ENCODE results near the gene URGCP. TPM values are rescaled to one million over a fixed set of nuclear protein-coding genes. Genes with fewer than 3 reads are reported as not detected.

URGCP gene
- polyA plus RNA-seq, 1 of the 3 experiments (the other 2 are of a cell fraction) = 22.9 TPM

- TF ChIP-seq TAF1 (IDR thresholded peaks at IDR 0.05; ENCODE audit: borderline replicate concordance, low read depth, low read length) (no peak), YY1 (IDR thresholded peaks at IDR 0.05; ENCODE audit: low read depth) (no peak), PBX3 (IDR thresholded peaks at IDR 0.05) (no peak), ZBTB33 (IDR thresholded peaks at IDR 0.05; ENCODE audit: borderline replicate concordance, low read depth) (no peak), GABPA (IDR thresholded peaks at IDR 0.05; ENCODE audit: low read depth) (no peak), MXI1 (IDR thresholded peaks at IDR 0.05; ENCODE audit: low read depth, low read length) (no peak)
Observed at GRCh38 chr7:43850348-43851116, 55.9 kb downstream of the URGCP start (continued).

- H3K79me2 ChIP-seq (ENCODE audit: insufficient read depth) = no peaks in the 10 kb centered on the region
- DNase-seq = no peak
- H3K9me2 ChIP-seq = no peaks in the 10 kb centered on the region
- POLR2A ChIA-PET = interaction anchor here (0.6 to 1.3 kb wide), 3 partner anchors 16 to 90 kb away, joined by 3 to 5 read pairs (median 4); partner anchors contain the start of gene MRPS24
- CTCF ChIA-PET = interaction anchor here (0.6 to 5.9 kb wide), 7 partner anchors 9 to 922 kb away, joined by 3 to 83 read pairs (median 4); partner anchors contain the start of gene STK17A
- no peaks in the 10 kb centered on the region for H4K20me1 ChIP-seq (ENCODE audit: insufficient read depth)
- H3K4me3 ChIP-seq (ENCODE audit: low read depth in 2 of 2, low read length in 1 of 2) = no peak overlapping the region
- no peaks in the 10 kb centered on the region for H3K9me3 ChIP-seq
- H3K9ac ChIP-seq = no peak overlapping the region
- 0 out of 2 replicates have a peak, but pooled peaks cover 5% of the 10 kb centered on the region for H3K27me3 ChIP-seq (ENCODE audit: insufficient read depth)
- H3K36me3 ChIP-seq (replicated peaks in 1 of 2; ENCODE audit: control insufficient read depth in 1 of 2, insufficient read depth in 2 of 2, low read length in 1 of 2) = no peaks in the 10 kb centered on the region
- peaks cover 0 to 6% of the 10 kb centered on the region in 2 experiments; a peak in 1 of 4 replicates for H3K4me1 ChIP-seq (ENCODE audit: control insufficient read depth in 1 of 2, insufficient read depth in 2 of 2, low read depth in 1 of 2, low read length in 1 of 2)
- H3F3A ChIP-seq (replicated peaks; ENCODE audit: insufficient read depth) = no peaks in the 10 kb centered on the region
- 49% methylated on average over 2 of the region's 2 CpGs for WGBS (ENCODE audit: low lambda C conversion rate)
- H3K4me2 ChIP-seq = no peak overlapping the region
- no peak overlapping the region for H3K27ac ChIP-seq (ENCODE audit: low read depth in 2 of 2, low read length in 1 of 2)
- no peak overlapping the region for H2AFZ ChIP-seq (ENCODE audit: low read depth)
- TF ChIP-seq RFX5 (IDR thresholded peaks at IDR 0.05; ENCODE audit: low read length) = no peak
- no peak for TF ChIP-seq TCF12 (IDR thresholded peaks at IDR 0.05)
- no peak for TF ChIP-seq TEAD4 (IDR thresholded peaks at IDR 0.05; ENCODE audit: borderline replicate concordance, insufficient read depth)
- no peak for TF ChIP-seq EP300 (IDR thresholded peaks at IDR 0.05; ENCODE audit: borderline replicate concordance in 1 of 2, low read depth in 1 of 2, low read length in 1 of 2)
- TF ChIP-seq MXI1 (IDR thresholded peaks at IDR 0.05; ENCODE audit: low read depth, low read length) = no peak
- no peak for TF ChIP-seq ELF1 (IDR thresholded peaks at IDR 0.05)
- no peak for TF ChIP-seq MAX (IDR thresholded peaks at IDR 0.05; ENCODE audit: low read depth)
- no peak for TF ChIP-seq CHD2 (IDR thresholded peaks at IDR 0.05; ENCODE audit: low read length, partially characterized antibody)
- TF ChIP-seq CTCF (IDR thresholded peaks at IDR 0.05) = no peak
- TF ChIP-seq FOXJ3 (CRISPR knock-in tag; IDR thresholded peaks at IDR 0.05) = no peak
- TF ChIP-seq REST (IDR thresholded peaks at IDR 0.05; ENCODE audit: low read depth, low read length) = no peak
- no peak for TF ChIP-seq EZH2phosphoT487 (IDR thresholded peaks at IDR 0.05; ENCODE audit: borderline replicate concordance, low read depth)
- no peak for TF ChIP-seq RAD21 (IDR thresholded peaks at IDR 0.05; ENCODE audit: low read length)
- TF ChIP-seq JUND (IDR thresholded peaks at IDR 0.05) = no peak
- TF ChIP-seq FOSL2 (IDR thresholded peaks at IDR 0.05; ENCODE audit: borderline replicate concordance, low read depth) = no peak
Observed at GRCh38 chr7:43849047-43849446, 57.3 kb downstream of the URGCP start.

All from SK-N-SH (cell line).